Activated CD8-positive, alpha-beta memory T cell treated with anti-CD3 and anti-CD28 coated beads, Interleukin-2, amount 10 ng/mL, durations not matched to agents 7 days and 5 days (primary cell): Measurements from ENCODE around the gene ADSS2. TPM values are rescaled to one million over a fixed set of nuclear protein-coding genes. Genes with fewer than 3 reads are reported as not detected.
"Not testable (repeated sequence)": the region's sequence is repeated elsewhere in the genome, so short reads cannot be mapped to it uniquely, and the experiment has no call there.

Source experiments
- ATAC-seq: fragments of 150-1000 bp; cut with Tn5 transposase; one replicate; pipeline ENCODE4 v1.10.0; 2021; ENCODE audit warnings: moderate library complexity
- CTCF ChIA-PET: fragments of 350-600 bp; sonication (Branson Sonifier 250); formaldehyde crosslinking; loops from one replicate; lab custom pipeline; 2021; ENCODE audit warnings: antibody characterized with exemption; lab: Charles Lee
- DNase-seq: peaks from one replicate; pipeline ENCODE4 v3.0.0-alpha.2; 2020
- H3K27ac Mint-ChIP-seq: one replicate; pipeline ENCODE4 v1.8.0; 2021; ENCODE audit warnings: mild to moderate bottlenecking, mixed read lengths
- H3K27me3 Mint-ChIP-seq: one replicate; pipeline ENCODE4 v1.8.0; 2021; ENCODE audit warnings: mixed read lengths
- H3K36me3 Mint-ChIP-seq: one replicate; pipeline ENCODE4 v1.8.0; 2021; ENCODE audit warnings: mild to moderate bottlenecking, mixed read lengths
- H3K4me1 Mint-ChIP-seq: one replicate; pipeline ENCODE4 v1.8.0; 2021; ENCODE audit warnings: mixed read lengths
- H3K4me3 Mint-ChIP-seq: one replicate; pipeline ENCODE4 v1.8.0; 2021; ENCODE audit warnings: mild to moderate bottlenecking, moderate library complexity, mixed read lengths
- H3K9me3 Mint-ChIP-seq: one replicate; pipeline ENCODE4 v1.8.0; 2022; ENCODE audit warnings: low read depth, mixed read lengths
- total RNA-seq, 2 experiments: library from RNA; stranded (reverse); gene quantifications; one replicate each; pipeline ENCODE4 v1.2.3, GENCODE V29; 2021

ADSS2 gene
- total RNA-seq, 2 experiments from 2014 or later, result 52.0 to 66.7 TPM

DNA sequence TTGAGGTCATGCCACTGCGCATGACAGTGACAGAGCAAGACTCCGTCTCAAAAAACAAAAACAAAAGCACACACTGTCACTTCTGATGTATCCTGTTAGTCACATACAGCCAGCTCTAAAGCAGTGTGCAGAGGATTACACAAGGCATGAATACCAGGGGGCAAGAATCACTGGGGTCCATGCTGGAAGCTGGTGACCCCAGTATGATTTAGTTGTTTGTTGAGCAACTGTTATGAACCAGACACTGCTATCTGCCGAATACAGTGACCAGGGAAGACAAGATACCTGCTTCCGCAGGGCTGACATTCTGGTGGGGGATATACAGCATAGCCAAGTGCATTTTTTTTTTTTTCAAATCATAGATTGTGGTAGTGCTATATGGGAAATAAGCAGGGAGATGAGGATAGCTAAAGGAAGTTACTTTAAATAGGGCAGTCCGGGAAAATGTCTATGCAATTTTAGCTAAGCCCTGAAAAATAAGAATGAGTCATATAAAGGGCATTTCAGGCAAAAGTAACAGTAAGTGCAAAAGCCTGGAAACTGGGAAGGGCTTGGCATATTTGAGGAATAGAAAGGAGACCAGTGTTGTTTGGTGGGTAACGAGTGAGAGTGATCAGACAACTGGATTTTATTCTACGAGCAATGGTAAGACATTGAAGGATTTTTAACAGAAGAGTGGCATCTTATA lies 69.7 kb downstream of the ADSS2 start:
- ATAC-seq, result no peak
- Mint-ChIP-seq H3K4me3 (no peak overlapping the region), H3K4me1 (no peaks in the 10 kb centered on the region), H3K27ac (no peak overlapping the region), H3K36me3 (no peaks in the 10 kb centered on the region), H3K27me3 (no peaks in the 10 kb centered on the region), H3K9me3 (no peaks in the 10 kb centered on the region)
- CTCF ChIA-PET, result no interaction called here
- DNase-seq, result peak; percentile 8

DNA sequence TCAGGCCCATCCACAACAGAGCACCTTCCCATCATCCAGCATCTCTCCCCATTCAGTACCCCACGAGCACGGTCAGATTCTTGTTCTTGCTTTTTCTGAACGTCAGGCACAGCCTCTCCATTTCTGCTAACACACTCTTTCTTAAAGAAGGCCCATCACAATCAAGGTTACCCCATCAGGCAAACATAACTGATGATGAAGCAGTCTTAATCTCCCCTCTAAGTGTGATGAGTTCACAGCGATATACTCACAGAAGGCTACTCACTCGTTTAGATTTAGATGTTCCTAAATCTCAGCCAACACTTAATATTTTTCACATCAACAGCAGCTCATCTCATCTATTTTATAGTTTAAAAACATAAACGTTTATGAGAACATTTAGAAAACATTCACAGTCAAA lies 75.6 kb downstream of the ADSS2 start:
- peaks cover 14% of the 10 kb centered on the region for H3K4me1 Mint-ChIP-seq
- no peaks in the 10 kb centered on the region for H3K36me3 Mint-ChIP-seq
- no peak overlapping the region for H3K27ac Mint-ChIP-seq
- CTCF ChIA-PET, result no interaction called here
- DNase-seq, result no peak
- no peak overlapping the region for H3K4me3 Mint-ChIP-seq
- ATAC-seq, result no peak
- no peaks in the 10 kb centered on the region for H3K9me3 Mint-ChIP-seq
- no peaks in the 10 kb centered on the region for H3K27me3 Mint-ChIP-seq

DNA sequence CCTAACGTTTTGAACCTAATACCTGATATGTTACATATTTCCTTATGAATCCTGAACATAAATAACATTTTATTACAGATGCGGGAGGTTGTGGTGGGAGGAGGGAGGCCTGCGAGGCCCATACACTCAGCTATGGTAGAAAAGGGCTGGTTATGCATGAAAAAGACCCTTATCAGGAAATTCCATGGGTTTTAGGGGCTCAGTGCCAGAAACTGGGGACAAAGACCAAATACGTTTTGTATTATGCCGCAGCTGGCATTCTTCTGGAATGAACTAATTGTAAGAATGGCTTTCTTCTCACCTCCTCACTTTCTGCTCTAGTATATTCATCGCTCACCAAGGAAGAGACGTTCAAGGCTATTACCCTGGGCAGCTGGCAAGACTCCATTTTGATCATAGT lies 76.7 kb downstream of the ADSS2 start:
- Mint-ChIP-seq H3K36me3 (no peaks in the 10 kb centered on the region), H3K4me1 (peaks cover 14% of the 10 kb centered on the region), H3K27ac (no peak overlapping the region), H3K27me3 (no peaks in the 10 kb centered on the region), H3K4me3 (no peak overlapping the region), H3K9me3 (no peaks in the 10 kb centered on the region)
- no peak for DNase-seq
- ATAC-seq, result no peak
- CTCF ChIA-PET, result no interaction called here

DNA sequence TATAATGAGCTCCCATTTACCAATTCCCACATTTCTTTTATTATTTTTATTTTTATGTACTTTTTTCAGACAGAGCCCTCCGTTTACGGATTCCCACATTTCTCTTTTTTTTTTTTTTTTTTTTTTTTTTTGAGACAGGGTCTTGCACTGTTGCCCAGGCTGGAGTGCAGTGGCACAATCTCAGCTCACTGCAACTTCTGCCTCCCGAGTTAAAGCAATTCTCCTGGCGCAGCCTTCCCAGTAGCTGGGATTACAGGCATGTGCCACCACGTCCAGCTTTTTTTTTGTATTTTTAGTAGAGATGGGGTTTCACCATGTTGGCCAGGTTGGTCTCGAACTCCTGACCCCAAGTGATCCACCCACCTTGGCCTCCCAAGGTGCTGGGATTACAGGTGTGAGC lies 77.2 kb downstream of the ADSS2 start:
- DNase-seq, H3K4me3 Mint-ChIP-seq, H3K27ac Mint-ChIP-seq, H3K27me3 Mint-ChIP-seq, H3K36me3 Mint-ChIP-seq, ATAC-seq, H3K9me3 Mint-ChIP-seq: not testable (repeated sequence)
- peaks cover 14% of the 10 kb centered on the region for H3K4me1 Mint-ChIP-seq
- CTCF ChIA-PET, result interaction anchor here (1.1 kb wide), 1 partner anchor 106 kb away, joined by 3 read pairs; no protein-coding TSS in a partner anchor

DNA sequence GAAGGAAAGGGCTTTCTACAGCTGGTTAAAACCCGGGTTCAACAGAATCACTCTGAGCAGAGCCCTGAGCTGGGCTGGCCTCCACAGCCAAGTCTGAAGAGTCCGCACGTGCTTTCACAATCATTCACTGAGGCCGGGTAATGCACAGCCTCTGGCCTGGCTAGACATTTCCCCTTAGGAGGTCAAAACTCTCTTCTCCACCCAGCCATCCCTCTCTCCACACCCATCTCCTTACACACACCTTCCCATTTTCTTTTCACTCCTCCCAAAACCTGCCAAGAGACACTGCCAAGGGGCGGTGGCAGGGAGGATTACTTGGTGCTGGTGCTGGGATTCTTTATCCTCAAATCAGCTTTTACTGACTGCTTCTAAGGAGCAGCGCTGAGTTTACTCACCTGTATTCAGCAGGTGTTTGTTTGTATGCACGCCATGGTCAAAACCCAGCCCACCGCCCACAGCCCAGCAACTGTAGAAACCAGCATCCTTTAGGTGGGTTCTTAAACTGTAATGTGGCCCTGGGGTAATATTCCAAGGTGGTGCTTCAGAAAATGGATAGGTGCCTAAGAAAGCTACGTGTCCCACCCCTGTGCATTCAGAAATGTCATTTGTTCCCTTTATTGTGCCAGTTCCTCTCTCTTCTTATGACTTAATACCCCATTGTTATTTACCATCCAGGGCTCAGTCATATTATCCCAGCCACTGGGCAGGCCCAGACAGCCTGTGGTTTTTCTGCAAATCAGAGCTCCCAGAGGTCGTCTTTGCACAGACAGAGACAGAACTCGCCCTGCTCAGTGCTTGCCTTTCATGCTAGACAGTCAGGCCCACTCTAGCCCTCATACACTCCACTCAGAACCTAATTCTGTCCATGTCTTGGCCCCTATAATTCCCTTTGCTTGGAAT lies 80.2 kb downstream of the ADSS2 start:
- ATAC-seq (peak; percentile 58), DNase-seq (peak; percentile 49)
- Mint-ChIP-seq H3K27ac (peak overlapping the region; percentile 30), H3K27me3 (no peaks in the 10 kb centered on the region), H3K4me1 (peaks cover 14% of the 10 kb centered on the region), H3K36me3 (no peaks in the 10 kb centered on the region), H3K9me3 (no peaks in the 10 kb centered on the region), H3K4me3 (no peak overlapping the region)
- CTCF ChIA-PET, result no interaction called here

DNA sequence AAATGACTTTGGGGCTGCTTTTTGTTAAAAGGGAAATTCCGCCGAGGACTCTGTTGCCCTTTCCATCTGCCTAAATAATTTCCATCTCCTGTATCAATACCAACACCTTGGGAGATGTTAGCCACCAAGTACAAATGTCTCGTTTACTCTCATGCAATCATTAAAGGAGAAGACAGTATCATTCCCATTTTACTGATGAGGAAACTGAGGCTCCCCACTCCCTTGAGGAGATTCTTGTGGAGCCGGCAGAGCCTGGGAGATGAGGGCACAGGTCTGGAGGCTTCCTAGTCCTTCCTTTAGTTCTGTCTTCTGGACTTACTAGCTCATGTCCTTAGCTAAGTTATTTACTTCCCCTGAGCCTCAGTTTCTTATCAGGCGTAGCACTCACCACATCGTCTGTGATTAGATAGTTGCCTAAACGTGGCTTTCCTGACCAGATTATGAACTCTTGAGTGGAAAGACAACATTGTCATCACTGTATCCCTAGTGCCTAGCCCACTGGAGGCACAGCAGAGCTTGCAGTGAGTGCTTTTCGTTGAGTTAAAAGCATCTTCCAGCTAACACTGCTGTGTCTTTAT lies 81.6 kb downstream of the ADSS2 start:
- ATAC-seq (no peak), DNase-seq (no peak)
- CTCF ChIA-PET, result no interaction called here
- H3K36me3 Mint-ChIP-seq, result no peaks in the 10 kb centered on the region
- peaks cover 14% of the 10 kb centered on the region for H3K4me1 Mint-ChIP-seq
- H3K9me3 Mint-ChIP-seq, result peaks cover 7% of the 10 kb centered on the region
- no peak overlapping the region for H3K4me3 Mint-ChIP-seq
- no peak overlapping the region for H3K27ac Mint-ChIP-seq
- H3K27me3 Mint-ChIP-seq, result no peaks in the 10 kb centered on the region

DNA sequence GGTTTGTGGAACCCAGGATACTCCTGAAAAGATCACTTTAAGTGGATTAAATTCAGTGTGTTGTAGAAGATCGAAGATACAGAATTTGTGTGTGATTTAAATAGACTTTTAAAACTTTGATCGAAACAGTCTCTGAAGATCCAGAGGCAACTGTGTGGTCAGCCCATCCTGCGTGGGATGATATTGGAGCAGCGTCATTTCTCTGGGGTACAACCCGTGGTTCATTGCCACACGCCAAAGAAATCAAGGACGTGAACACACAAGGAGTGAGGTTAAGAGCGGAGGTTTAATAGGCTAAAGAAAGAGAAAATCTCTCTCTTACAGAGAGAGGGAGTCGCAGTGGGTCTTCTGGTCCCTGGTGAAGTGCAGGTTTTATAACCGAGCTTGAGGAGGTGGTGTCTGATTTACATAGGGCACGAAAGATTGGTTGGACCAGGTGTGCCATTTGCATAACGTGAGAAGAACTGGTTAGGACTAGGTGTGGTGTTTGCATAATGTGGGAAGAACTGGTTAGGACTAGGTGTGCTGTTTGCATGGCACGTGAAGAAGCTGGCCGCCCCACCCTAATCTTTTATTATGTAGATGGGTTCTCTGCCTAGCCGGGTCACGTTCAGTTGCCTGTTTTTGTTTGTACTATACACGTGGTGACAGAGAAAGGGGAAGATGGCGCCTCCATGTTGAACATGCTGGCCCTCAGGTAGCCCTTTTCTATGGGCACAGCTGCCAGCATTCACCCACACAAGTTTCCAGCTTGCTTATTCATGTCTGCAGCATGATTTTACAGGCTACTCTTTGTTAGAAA lies 82.3 kb downstream of the ADSS2 start:
- H3K27ac Mint-ChIP-seq, result no peak overlapping the region
- CTCF ChIA-PET, result no interaction called here
- H3K36me3 Mint-ChIP-seq, result peaks cover 3% of the 10 kb centered on the region

DNA sequence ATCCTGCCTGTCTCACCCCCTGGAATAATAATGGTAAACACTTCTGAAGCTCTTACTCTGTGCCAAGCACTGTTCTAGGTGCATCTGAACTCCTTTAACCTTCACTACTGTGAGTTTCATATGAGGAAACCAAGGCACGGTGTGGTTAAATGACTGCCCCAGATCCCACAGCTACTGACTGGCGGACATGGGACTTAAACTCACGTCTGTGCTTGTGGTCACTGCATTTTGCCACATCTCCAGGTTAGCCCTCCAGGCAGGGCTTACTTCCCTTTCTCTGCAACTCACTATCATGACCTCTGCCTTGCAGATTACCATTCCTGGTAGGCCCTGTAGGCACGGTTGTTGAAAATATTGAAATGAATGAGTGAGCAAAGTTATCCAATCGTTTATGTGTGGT lies 83.4 kb downstream of the ADSS2 start:
- Mint-ChIP-seq H3K4me1 (peaks cover 14% of the 10 kb centered on the region), H3K4me3 (no peak overlapping the region), H3K9me3 (peaks cover 13% of the 10 kb centered on the region), H3K36me3 (peaks cover 4% of the 10 kb centered on the region), H3K27ac (no peak overlapping the region), H3K27me3 (no peaks in the 10 kb centered on the region)
- DNase-seq (no peak), ATAC-seq (no peak)
- CTCF ChIA-PET, result no interaction called here

More for the DNA sequence above, 82.3 kb downstream of the ADSS2 start:
- peaks cover 14% of the 10 kb centered on the region for H3K4me1 Mint-ChIP-seq
- H3K27me3 Mint-ChIP-seq, result no peaks in the 10 kb centered on the region
- no peak for DNase-seq
- H3K9me3 Mint-ChIP-seq, result peaks cover 11% of the 10 kb centered on the region
- no peak for ATAC-seq
- no peak overlapping the region for H3K4me3 Mint-ChIP-seq

DNA sequence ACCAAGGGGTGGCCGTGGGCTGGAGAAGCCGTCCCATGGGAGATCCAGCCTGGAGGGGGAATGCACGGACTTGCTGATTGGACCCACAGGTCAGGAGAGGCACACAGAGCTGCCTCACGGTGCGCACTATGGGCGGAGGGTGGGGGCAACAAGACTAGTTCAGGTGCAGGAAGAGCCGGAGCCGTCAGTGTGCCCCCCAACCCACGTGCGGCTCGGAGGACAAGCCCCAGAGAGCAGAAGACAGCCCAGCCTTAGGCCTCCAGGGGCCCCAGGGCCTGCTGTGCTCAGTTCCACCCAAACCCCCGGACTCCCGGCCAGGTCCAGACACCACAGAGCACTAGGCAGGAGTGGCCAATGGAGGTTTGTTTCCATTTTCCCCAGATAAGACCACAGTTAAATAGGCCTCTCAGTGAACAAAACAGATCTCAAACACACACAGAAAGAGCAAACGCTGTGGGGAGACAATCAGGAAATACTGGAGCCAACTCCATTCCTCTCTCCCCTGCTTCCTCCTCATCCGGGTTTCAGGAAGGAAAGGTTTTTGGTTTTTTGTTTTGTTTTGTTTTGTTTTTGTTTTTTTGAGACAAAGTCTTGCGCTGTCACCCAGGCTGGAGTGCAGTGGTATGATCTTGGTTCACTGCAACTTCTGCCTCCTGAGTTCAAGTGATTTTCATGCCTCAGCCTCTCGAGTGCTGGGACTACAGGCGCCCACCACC lies 84.2 kb downstream of the ADSS2 start:
- CTCF ChIA-PET, result no interaction called here
- Mint-ChIP-seq H3K4me3 (no peak overlapping the region), H3K27me3 (no peaks in the 10 kb centered on the region), H3K9me3 (peaks cover 13% of the 10 kb centered on the region), H3K36me3 (peaks cover 4% of the 10 kb centered on the region), H3K4me1 (peaks cover 11% of the 10 kb centered on the region), H3K27ac (no peak overlapping the region)
- no peak for DNase-seq
- ATAC-seq, result no peak

DNA sequence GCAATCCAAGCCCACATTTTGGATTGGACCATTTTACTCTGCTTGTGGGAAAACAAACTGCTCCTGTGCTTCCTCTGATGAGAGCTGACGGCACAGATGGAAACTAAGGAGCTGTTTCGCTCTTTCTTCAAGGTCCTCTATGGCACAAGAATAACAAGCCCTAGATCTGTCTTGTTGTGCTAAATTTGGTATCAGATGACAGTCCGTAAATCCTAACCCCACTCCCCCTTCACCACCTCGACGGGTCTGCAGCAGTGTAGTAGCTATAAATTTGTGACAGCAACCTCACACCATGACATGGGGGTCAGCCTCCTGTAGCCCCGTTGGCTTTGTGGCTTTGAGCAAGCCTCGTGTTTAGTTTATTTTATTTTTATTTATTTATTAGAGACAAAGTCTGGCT lies 85.9 kb downstream of the ADSS2 start:
- no peak for ATAC-seq
- no peak overlapping the region for H3K27ac Mint-ChIP-seq
- H3K36me3 Mint-ChIP-seq, result peaks cover 4% of the 10 kb centered on the region
- CTCF ChIA-PET, result no interaction called here
- H3K27me3 Mint-ChIP-seq, result no peaks in the 10 kb centered on the region
- no peak for DNase-seq
- no peak overlapping the region for H3K4me3 Mint-ChIP-seq
- no peaks in the 10 kb centered on the region for H3K4me1 Mint-ChIP-seq
- H3K9me3 Mint-ChIP-seq, result peaks cover 13% of the 10 kb centered on the region

DNA sequence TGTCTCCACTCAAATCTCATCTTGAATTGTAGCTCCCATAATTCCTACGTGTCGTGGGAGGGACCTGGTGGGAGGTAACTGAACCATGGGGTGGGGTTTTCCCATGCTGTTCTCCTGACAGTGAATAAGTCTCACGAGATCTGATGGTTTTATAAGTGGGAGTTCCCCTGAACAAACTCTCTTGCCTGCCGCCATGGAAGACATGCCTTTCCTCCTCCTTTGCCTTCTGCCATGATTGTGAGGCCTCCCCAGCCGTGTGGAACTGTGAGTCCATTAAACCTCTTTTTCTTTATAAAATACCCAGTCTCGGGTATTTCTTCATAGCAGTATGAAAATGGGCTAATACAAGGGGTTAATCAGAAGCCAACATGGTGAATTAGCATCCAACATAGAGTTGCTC lies 86.4 kb downstream of the ADSS2 start:
- not testable (repeated sequence) for H3K4me3 Mint-ChIP-seq, H3K4me1 Mint-ChIP-seq, H3K36me3 Mint-ChIP-seq, DNase-seq, H3K27me3 Mint-ChIP-seq, H3K27ac Mint-ChIP-seq, ATAC-seq
- peaks cover 13% of the 10 kb centered on the region for H3K9me3 Mint-ChIP-seq
- CTCF ChIA-PET, result interaction anchor here (0.6 kb wide), 1 partner anchor 9 kb away, joined by 4 read pairs; no protein-coding TSS in a partner anchor

DNA sequence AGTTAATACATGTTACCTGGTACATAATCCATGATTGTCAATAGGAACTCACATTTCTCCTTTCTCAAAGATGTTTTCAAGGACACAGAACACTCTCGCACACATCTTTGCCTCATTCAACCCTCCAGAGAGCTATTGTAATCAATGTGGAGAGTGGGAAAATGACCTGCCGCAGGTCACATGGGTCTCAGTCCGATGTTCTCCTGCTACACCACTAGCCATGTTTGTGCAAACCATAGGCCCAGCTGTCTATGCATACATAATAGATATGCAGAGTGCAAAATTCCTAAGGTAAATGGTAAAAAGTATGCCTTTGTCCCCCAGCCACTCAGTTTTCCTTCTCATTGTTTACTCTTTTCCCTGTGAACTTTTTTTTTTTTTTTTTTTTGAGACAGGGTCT lies 89.2 kb downstream of the ADSS2 start:
- CTCF ChIA-PET, result no interaction called here
- no peaks in the 10 kb centered on the region for H3K4me1 Mint-ChIP-seq
- ATAC-seq (no peak), DNase-seq (no peak)
- no peaks in the 10 kb centered on the region for H3K27me3 Mint-ChIP-seq
- no peak overlapping the region for H3K27ac Mint-ChIP-seq
- no peak overlapping the region for H3K4me3 Mint-ChIP-seq
- peaks cover 4% of the 10 kb centered on the region for H3K36me3 Mint-ChIP-seq
- peaks cover 13% of the 10 kb centered on the region for H3K9me3 Mint-ChIP-seq
